H1 (cell line): ENCODE data around the gene MAP3K13. TPM values are rescaled to one million over a fixed set of nuclear protein-coding genes. Genes with fewer than 3 reads are reported as not detected.

Experiments used
- CTCF ChIA-PET: fragments of 300-600 bp; sonication (Branson Sonifier 250); formaldehyde crosslinking; loops from one replicate; lab custom pipeline; 2021; ENCODE audit not compliant: partially characterized antibody; lab: Charles Lee
- POLR2A ChIA-PET: fragments of 300-600 bp; sonication (Branson Sonifier 250); formaldehyde crosslinking; loops from one replicate; lab custom pipeline; 2021; ENCODE audit warnings: inconsistent platforms; ENCODE audit not compliant: partially characterized antibody; lab: Charles Lee
- DNase-seq, 2 experiments: peaks; one replicate each; pipeline versions ENCODE4 v3.0.0 to v3.0.0-alpha.2; 2010 to 2022; ENCODE audit warnings: low spot score in 2 of 2, low read depth in 1 of 2, mixed read lengths in 1 of 2
- FAIRE-seq: peaks from 2 replicates; lab custom pipeline; 2011; peaks lifted over from hg19 to GRCh38; lab: Jason Lieb, UNC
- H2AFZ ChIP-seq: 2 replicates; pipeline ENCODE4 v1.8.1; 2012; ENCODE audit warnings: low read length, inconsistent platforms
- H2AK5ac ChIP-seq: 2 replicates; pipeline ENCODE4 v1.6.1; 2013; ENCODE audit warnings: low read depth, low read length
- H2BK120ac ChIP-seq: replicated peaks from 2 replicates; pipeline ENCODE3; 2013; ENCODE audit warnings: low read depth, low read length, inconsistent platforms
- H2BK12ac ChIP-seq: 2 replicates; pipeline ENCODE4 v1.6.1; 2013; ENCODE audit warnings: low read depth, low read length
- H2BK15ac ChIP-seq: 2 replicates; pipeline ENCODE4 v1.6.1; 2013; ENCODE audit warnings: low read length
- H2BK20ac ChIP-seq: 2 replicates; pipeline ENCODE4 v1.6.1; 2013; ENCODE audit warnings: low read length
- H2BK5ac ChIP-seq: 2 replicates; pipeline ENCODE4 v1.6.1; 2013; ENCODE audit warnings: low read depth, low read length
- H3K14ac ChIP-seq: 2 replicates; pipeline ENCODE4 v1.6.1; 2013; ENCODE audit warnings: inconsistent platforms; ENCODE audit not compliant: insufficient read length
- H3K18ac ChIP-seq: 2 replicates; pipeline ENCODE4 v1.6.1; 2013; ENCODE audit warnings: low read length; ENCODE audit errors: extremely low read depth
- H3K23ac ChIP-seq: 2 replicates; pipeline ENCODE4 v1.6.1; 2013; ENCODE audit warnings: inconsistent platforms; ENCODE audit not compliant: insufficient read length
- H3K23me2 ChIP-seq: 2 replicates; pipeline ENCODE4 v1.6.1; 2013; ENCODE audit warnings: low read depth, low read length
- H3K27ac ChIP-seq: 2 replicates; pipeline ENCODE4 v1.6.1; 2011; ENCODE audit warnings: low read depth, low read length, inconsistent platforms
- H3K27me3 ChIP-seq, 4 experiments: replicated peaks in 1 of 4; 1 replicate in 1 of 4; 2 replicates in 3 of 4; pipeline versions ENCODE4 v1.6.1 to v1.8.1; 2011 to 2013; ENCODE audit warnings: low read length in 3 of 4, mild to moderate bottlenecking in 3 of 4, inconsistent platforms in 2 of 4, mixed read lengths in 2 of 4, moderate library complexity in 1 of 4; ENCODE audit not compliant: control insufficient read depth in 3 of 4, insufficient read depth in 3 of 4; ENCODE audit errors: extremely low read depth in 1 of 4
- H3K36me3 ChIP-seq, 4 experiments: 2 replicates each; pipeline versions ENCODE4 v1.6.1 to v1.8.1; 2011 to 2013; ENCODE audit warnings: mild to moderate bottlenecking in 4 of 4, low read length in 3 of 4, moderate library complexity in 2 of 4, control low read depth in 1 of 4, inconsistent platforms in 1 of 4; ENCODE audit not compliant: insufficient read depth in 4 of 4, control insufficient read depth in 2 of 4
- H3K4ac ChIP-seq: replicated peaks from 2 replicates; pipeline ENCODE3; 2013; ENCODE audit warnings: low read length, low read depth, mixed read lengths, inconsistent platforms; ENCODE audit not compliant: insufficient read length
- H3K4me1 ChIP-seq, 4 experiments: replicated peaks in 1 of 4; 1 replicate in 1 of 4; 2 replicates in 3 of 4; pipeline versions ENCODE4 v1.6.1 to v1.8.1; 2011 to 2013; ENCODE audit warnings: low read length in 3 of 4, inconsistent platforms in 2 of 4, mixed read lengths in 1 of 4; ENCODE audit not compliant: insufficient read depth in 4 of 4, control insufficient read depth in 3 of 4
- H3K4me2 ChIP-seq, 2 experiments: 2 replicates each; pipeline versions ENCODE4 v1.6.1 to v1.8.1; 2011 to 2013; ENCODE audit warnings: low read depth in 2 of 2, low read length in 2 of 2, control low read depth in 1 of 2, inconsistent platforms in 1 of 2, mild to moderate bottlenecking in 1 of 2; ENCODE audit not compliant: insufficient read depth in 1 of 2
- H3K4me3 ChIP-seq, 4 experiments: fragments of 200-600, 300-600 bp in 1 of 4; sonication (generic), shearing (Covaris generic), sonication (Bioruptor Twin) in 1 of 4; 2 replicates each; pipeline versions ENCODE4 v1.5.1 to v1.8.1; 2011 to 2016; ENCODE audit warnings: low read length in 4 of 4, low read depth in 3 of 4, control low read depth in 2 of 4, inconsistent platforms in 2 of 4, mild to moderate bottlenecking in 2 of 4, mixed read lengths in 1 of 4, moderate library complexity in 1 of 4; ENCODE audit not compliant: insufficient read depth in 2 of 4; ENCODE audit errors: extremely low read depth in 1 of 4
- H3K56ac ChIP-seq: replicated peaks from 2 replicates; pipeline ENCODE3; 2013; ENCODE audit warnings: low read depth, mild to moderate bottlenecking, mixed read lengths, low read length, inconsistent platforms; ENCODE audit not compliant: insufficient read length
- H3K79me1 ChIP-seq: 2 replicates; pipeline ENCODE4 v1.6.1; 2013; ENCODE audit warnings: low read depth, low read length, control low read depth
- H3K79me2 ChIP-seq, 2 experiments: 2 replicates each; pipeline versions ENCODE4 v1.6.1 to v1.8.1; 2012 to 2013; ENCODE audit warnings: low read length in 2 of 2, mild to moderate bottlenecking in 2 of 2, inconsistent platforms in 1 of 2; ENCODE audit not compliant: insufficient read depth in 2 of 2, control insufficient read depth in 1 of 2
- H3K9ac ChIP-seq, 4 experiments: replicated peaks in 1 of 4; 1 replicate in 1 of 4; 2 replicates in 3 of 4; pipeline versions ENCODE4 v1.6.1 to v1.8.1; 2011 to 2013; ENCODE audit warnings: low read depth in 3 of 4, low read length in 3 of 4, control low read depth in 2 of 4, mild to moderate bottlenecking in 2 of 4, moderate library complexity in 2 of 4, inconsistent platforms in 1 of 4; ENCODE audit errors: extremely low read depth in 1 of 4
- H3K9me3 ChIP-seq, 2 experiments: 2 replicates each; pipeline versions ENCODE4 v1.6.1 to v1.8.1; 2012 to 2013; ENCODE audit warnings: mild to moderate bottlenecking in 2 of 2, moderate library complexity in 2 of 2, control low read depth in 1 of 2, inconsistent platforms in 1 of 2, low read depth in 1 of 2, low read length in 1 of 2, mixed read lengths in 1 of 2; ENCODE audit not compliant: insufficient read depth in 2 of 2
- H4K20me1 ChIP-seq, 2 experiments: replicated peaks in 1 of 2; 2 replicates each; pipeline versions ENCODE3 to v1.8.1; 2011 to 2013; ENCODE audit warnings: inconsistent platforms in 2 of 2, low read length in 2 of 2, mild to moderate bottlenecking in 1 of 2; ENCODE audit not compliant: insufficient read depth in 2 of 2, control insufficient read depth in 1 of 2
- H4K5ac ChIP-seq: 2 replicates; pipeline ENCODE4 v1.6.1; 2013; ENCODE audit warnings: low read length, low read depth, mixed read lengths, inconsistent platforms; ENCODE audit not compliant: insufficient read length
- H4K8ac ChIP-seq: 2 replicates; pipeline ENCODE4 v1.8.0; 2013; ENCODE audit warnings: mild to moderate bottlenecking, moderate library complexity, low read length, inconsistent platforms; ENCODE audit not compliant: insufficient read depth; ENCODE audit errors: extremely low read depth
- H4K91ac ChIP-seq: replicated peaks from 2 replicates; pipeline ENCODE3; 2013; ENCODE audit warnings: low read length, mixed read lengths, inconsistent platforms; ENCODE audit not compliant: insufficient read length
- CBX8 ChIP-seq: fragments of 300-800, 300-1000 bp; sonication (generic); IDR thresholded peaks from 2 replicates; pipeline ENCODE4 v1.7.1; 2016; ENCODE audit warnings: low read depth, low read length, borderline replicate concordance
- GABPA ChIP-seq: IDR thresholded peaks from 2 replicates; pipeline ENCODE4 v1.6.1; 2011; ENCODE audit warnings: mild to moderate bottlenecking, low read length, moderate library complexity, borderline replicate concordance; ENCODE audit not compliant: insufficient read depth
- WGBS, 2 experiments: shearing (Covaris generic) in 1 of 2; methylation state at CpG; one replicate each; pipeline versions ENCODE4 v1.1.6 to v1.1.7; 2013 to 2015; ENCODE audit warnings: low lambda C conversion rate in 2 of 2, mixed read lengths in 2 of 2, inconsistent platforms in 1 of 2, low coverage in 1 of 2, missing lambda C conversion rate in 1 of 2; ENCODE audit not compliant: insufficient replicate concordance in 2 of 2, insufficient coverage in 1 of 2, insufficient read length in 1 of 2; ENCODE audit errors: extremely low coverage in 1 of 2, missing lambda C conversion rate in 1 of 2; 5-methylcytosine and 5-hydroxymethylcytosine counted together
- polyA plus RNA-seq, 7 experiments: library from polyadenylated mRNA; depleted of rRNA in 3 of 7; stranded (reverse) in 5 of 7; unstranded in 2 of 7; fragments of >200 nt in 5 of 7; fragments of 200-250 nt in 2 of 7; gene quantifications; 1 replicate in 5 of 7; 2 replicates in 1 of 7; 4 replicates in 1 of 7; pipeline versions ENCODE4 v1.2.1 to v1.2.3, GENCODE V29; 2011 to 2013; ENCODE audit warnings: missing spikeins in 2 of 7, mixed read lengths in 2 of 7
- total RNA-seq: library from RNA; stranded (reverse); fragmentation: NEBNext Ultra II Directional; extraction: Animal tissue kit (Norgen Biotek cat#: 25700); gene quantifications from 2 replicates; pipeline ENCODE4 v1.2.1, GENCODE V29; 2021

The MAP3K13 gene
- total and polyA plus RNA-seq, 2 of the 8 experiments (the other 6 are each of a cell fraction or from before 2014, with no cell fraction given) = 6.8 to 17.9 TPM

DNA sequence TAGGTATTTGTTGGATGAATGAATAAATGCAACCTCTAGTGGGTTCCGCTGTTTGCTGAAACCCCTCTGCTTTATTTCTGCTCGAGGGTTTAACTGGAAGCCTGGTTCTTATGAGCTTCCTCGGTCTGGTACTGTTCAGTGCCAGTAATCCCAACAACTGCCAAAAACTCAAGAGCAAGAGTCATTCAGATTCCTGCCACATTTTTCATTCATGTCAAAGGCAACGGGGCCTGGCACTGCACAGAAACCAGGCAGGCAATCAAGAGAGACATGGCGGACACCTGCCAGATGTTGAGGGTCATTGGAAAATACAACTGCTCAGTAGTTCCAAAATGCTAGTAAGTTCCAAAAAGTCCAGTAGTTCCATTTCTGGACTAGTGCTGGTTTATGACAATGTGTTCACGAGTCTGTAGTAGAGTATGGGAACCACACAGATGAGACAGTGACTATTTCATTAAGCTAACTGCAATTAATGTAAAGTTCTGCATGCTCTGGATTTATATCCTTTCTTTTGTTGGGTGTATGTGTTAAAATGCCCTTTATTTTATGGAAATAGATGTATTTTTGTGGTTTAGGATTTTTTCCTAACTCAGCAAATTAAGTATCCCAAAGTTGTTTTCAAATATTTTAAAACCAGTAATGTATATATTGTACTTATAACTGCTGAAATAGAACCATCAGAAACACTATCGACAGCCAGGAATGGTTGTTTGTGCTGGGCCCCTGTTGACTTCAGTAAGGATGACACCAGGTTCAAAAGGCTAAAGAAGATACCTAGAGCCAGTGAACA is 158.6 kb downstream of the MAP3K13 start:
- Histone ChIP-seq H2AK5ac (no peak overlapping the region), H3K4me1 (no peaks in the 10 kb centered on the region), H2BK12ac (no peak overlapping the region), H2BK5ac (no peak overlapping the region), H3K36me3 (no peaks in the 10 kb centered on the region), H2AFZ (no peak overlapping the region; the same call in 1 of the 2 replicates), H3K9ac (no peak overlapping the region), H3K4ac (no peak overlapping the region), H3K27me3 (no peaks in the 10 kb centered on the region), H2BK20ac (no peak overlapping the region), H3K9me3 (no peaks in the 10 kb centered on the region), H3K23me2 (no peaks in the 10 kb centered on the region), H3K56ac (no peak overlapping the region), H4K5ac (no peak overlapping the region), H3K79me2 (no peaks in the 10 kb centered on the region), H4K20me1 (no peaks in the 10 kb centered on the region), H3K14ac (no peak overlapping the region), H3K18ac (no peak overlapping the region), H4K91ac (no peak overlapping the region), H4K8ac (no peak overlapping the region), H3K4me3 (no peak overlapping the region), H3K4me2 (no peak overlapping the region), H2BK120ac (no peak overlapping the region), H3K23ac (no peak overlapping the region), H3K27ac (no peak overlapping the region), H2BK15ac (no peak overlapping the region), H3K79me1 (no peaks in the 10 kb centered on the region)
- FAIRE-seq = no peak
- 90% methylated on average over 7 of the region's 7 CpGs; no CpG with 5 or more reads in 1 of the 2 experiments for WGBS, 2 experiments
- ChIA-PET CTCF (interaction anchor here (1.2 kb wide), 1 partner anchor 10 kb away, joined by 3 read pairs; no protein-coding TSS in a partner anchor), POLR2A (interaction anchor here (0.7 kb wide), 1 partner anchor 51 kb away, joined by 3 read pairs; no protein-coding TSS in a partner anchor)
- no peak for DNase-seq
- no peak for TF ChIP-seq GABPA
- no peak for TF ChIP-seq CBX8
